Thyroid gland (tissue), 4 donors: ENCODE data around the gene AMN1. TPM values are rescaled to one million over a fixed set of nuclear protein-coding genes. Genes with fewer than 3 reads are reported as not detected.
"Not testable (repeated sequence)": the region's sequence is repeated elsewhere in the genome, so short reads cannot be mapped to it uniquely, and the experiment has no call there.

Experiments used
- DNase-seq, 2 donors: peaks; one replicate each; pipeline ENCODE4 v3.0.0-alpha.2; 2019
- H3K27ac ChIP-seq, 3 donors: fragments of 200-600 bp; sonication (generic); 1 replicate in 2 of 3; 2 replicates in 1 of 3; pipeline ENCODE4 v1.5.1; 2016 to 2019; ENCODE audit warnings: mild to moderate bottlenecking in 1 of 3, moderate library complexity in 1 of 3
- H3K27me3 ChIP-seq: fragments of 200-600 bp; sonication (generic); one replicate; pipeline ENCODE4 v1.5.1; 2019
- H3K36me3 ChIP-seq, 2 donors: fragments of 200-600 bp; sonication (generic); one replicate each; pipeline ENCODE4 v1.5.1; 2016 to 2019
- H3K4me1 ChIP-seq, 2 donors: fragments of 200-600 bp; sonication (generic); one replicate each; pipeline ENCODE4 v1.5.1; 2017 to 2019
- H3K4me3 ChIP-seq, 3 donors: fragments of 200-600 bp; sonication (generic); replicated peaks in 1 of 3; 1 replicate in 2 of 3; 2 replicates in 1 of 3; pipeline ENCODE4 v1.5.1; 2016; ENCODE audit warnings: mild to moderate bottlenecking in 1 of 3
- H3K9me3 ChIP-seq: fragments of 200-600 bp; sonication (generic); one replicate; pipeline ENCODE4 v1.5.1; 2017
- POLR2A ChIP-seq, 2 donors: fragments of 450-650 bp; IDR thresholded peaks; one replicate each; pipeline ENCODE4 v1.6.1; 2017; ENCODE audit warnings: antibody characterized with exemption in 2 of 2, mild to moderate bottlenecking in 2 of 2, moderate library complexity in 1 of 2
- WGBS, 2 donors: methylation state at CpG; one replicate each; pipeline ENCODE4 v1.1.5; 2017; 5-methylcytosine and 5-hydroxymethylcytosine counted together
- intact Hi-C: fragments of 100-400 bp; cut with DNase I; formaldehyde crosslinking; loops from one replicate; pipeline ENCODE4 v1.15.1; 2023
- total RNA-seq, 4 donors: library from RNA; depleted of rRNA; stranded (reverse); fragments of >200 nt; gene quantifications; one replicate each; pipeline ENCODE4 v1.2.3, GENCODE V29; 2016
- TF ChIP-seq, protein P1 (sequence below), 6 experiments: fragments of 200-600 bp in 3 of 6; fragments of 450-650 bp in 3 of 6; sonication (generic) in 3 of 6; IDR thresholded peaks; one replicate each; pipeline ENCODE4 v1.5.1; 2016 to 2019; ENCODE audit warnings: antibody characterized with exemption in 6 of 6, mild to moderate bottlenecking in 2 of 6, inconsistent platforms in 1 of 6, moderate library complexity in 1 of 6

Gene AMN1
- total RNA-seq, 4 donors from 2014 or later, result 4.8 to 21.0 (median 8.8) TPM

GRCh38 chr12:31726575-31726974 is 2.2 kb downstream of the AMN1 start:
- intact Hi-C loops, result loop anchor here (10.0 kb wide), 1 partner anchor 228 kb away; the partner anchor contains the start of gene RESF1
- Histone ChIP-seq H3K4me1 (peaks cover 0 to 25% of the 10 kb centered on the region in 2 donors), H3K36me3 (no peaks in the 10 kb centered on the region), H3K4me3 (no peak overlapping the region), H3K9me3 (no peaks in the 10 kb centered on the region), H3K27me3 (no peaks in the 10 kb centered on the region), H3K27ac (no peak overlapping the region)
- DNase-seq, result no peak
- TF ChIP-seq, protein P1, sequence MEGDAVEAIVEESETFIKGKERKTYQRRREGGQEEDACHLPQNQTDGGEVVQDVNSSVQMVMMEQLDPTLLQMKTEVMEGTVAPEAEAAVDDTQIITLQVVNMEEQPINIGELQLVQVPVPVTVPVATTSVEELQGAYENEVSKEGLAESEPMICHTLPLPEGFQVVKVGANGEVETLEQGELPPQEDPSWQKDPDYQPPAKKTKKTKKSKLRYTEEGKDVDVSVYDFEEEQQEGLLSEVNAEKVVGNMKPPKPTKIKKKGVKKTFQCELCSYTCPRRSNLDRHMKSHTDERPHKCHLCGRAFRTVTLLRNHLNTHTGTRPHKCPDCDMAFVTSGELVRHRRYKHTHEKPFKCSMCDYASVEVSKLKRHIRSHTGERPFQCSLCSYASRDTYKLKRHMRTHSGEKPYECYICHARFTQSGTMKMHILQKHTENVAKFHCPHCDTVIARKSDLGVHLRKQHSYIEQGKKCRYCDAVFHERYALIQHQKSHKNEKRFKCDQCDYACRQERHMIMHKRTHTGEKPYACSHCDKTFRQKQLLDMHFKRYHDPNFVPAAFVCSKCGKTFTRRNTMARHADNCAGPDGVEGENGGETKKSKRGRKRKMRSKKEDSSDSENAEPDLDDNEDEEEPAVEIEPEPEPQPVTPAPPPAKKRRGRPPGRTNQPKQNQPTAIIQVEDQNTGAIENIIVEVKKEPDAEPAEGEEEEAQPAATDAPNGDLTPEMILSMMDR (IDR thresholded peaks at IDR 0.05), result no peak
- TF ChIP-seq POLR2A (IDR thresholded peaks at IDR 0.05), result no peak

DNA sequence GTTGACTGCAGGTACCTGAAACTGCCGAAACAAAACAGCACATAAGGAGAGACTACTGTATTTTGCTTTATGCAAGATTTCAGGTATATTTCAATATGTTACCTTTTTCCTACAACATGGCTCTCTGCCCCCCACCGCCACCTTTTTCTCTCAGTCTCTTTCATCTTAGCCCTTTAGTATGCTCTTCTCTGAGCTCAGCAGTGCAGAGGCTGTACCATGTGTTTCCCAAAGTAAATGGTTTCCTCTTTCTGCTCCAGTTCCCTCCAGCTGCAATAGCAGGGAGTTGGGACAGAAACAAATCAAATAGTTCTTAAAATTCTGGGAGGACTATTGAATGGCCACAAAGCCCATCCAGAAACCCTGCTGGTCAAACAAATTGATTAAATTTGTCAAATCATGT is 4.3 kb downstream of the AMN1 start:
- Histone ChIP-seq H3K27ac (no peak overlapping the region), H3K4me3 (no peak overlapping the region), H3K4me1 (peaks cover 0 to 13% of the 10 kb centered on the region in 2 donors), H3K36me3 (no peaks in the 10 kb centered on the region), H3K27me3 (no peaks in the 10 kb centered on the region), H3K9me3 (no peaks in the 10 kb centered on the region)
- no peak for DNase-seq
- 81 to 83% methylated on average over 2 of the region's 2 CpGs for WGBS, 2 donors
- TF ChIP-seq POLR2A (IDR thresholded peaks at IDR 0.05), result no peak
- TF ChIP-seq, protein P1 (IDR thresholded peaks at IDR 0.05), result no peak
- intact Hi-C loops, result loop anchor here (10.0 kb wide), 1 partner anchor 230 kb away; the partner anchor contains the start of gene RESF1

GRCh38 chr12:31722580-31722979 is 6.2 kb downstream of the AMN1 start:
- Histone ChIP-seq H3K4me1 (peaks cover 0 to 6% of the 10 kb centered on the region in 2 donors), H3K27me3 (no peaks in the 10 kb centered on the region), H3K4me3 (no peak overlapping the region), H3K27ac (no peak overlapping the region), H3K9me3 (no peaks in the 10 kb centered on the region), H3K36me3 (no peaks in the 10 kb centered on the region)
- DNase-seq, result no peak
- 100% methylated on average over 2 of the region's 2 CpGs for WGBS, 2 donors
- intact Hi-C loops, result loop anchor here (10.0 kb wide), 1 partner anchor 232 kb away; the partner anchor contains the start of gene RESF1
- no peak for TF ChIP-seq POLR2A (IDR thresholded peaks at IDR 0.05)
- TF ChIP-seq, protein P1 (IDR thresholded peaks at IDR 0.05), result no peak

- WGBS, 2 donors, result 97 to 98% methylated on average over 10 to 15 of the region's 15 CpGs
- H3K27me3 ChIP-seq, H3K9me3 ChIP-seq, H3K4me3 ChIP-seq, H3K27ac ChIP-seq, intact Hi-C loops, H3K36me3 ChIP-seq, DNase-seq, H3K4me1 ChIP-seq: not testable (repeated sequence)
These were observed 10.2 kb downstream of the AMN1 start for GRCh38 chr12:31718542-31719198.

DNA sequence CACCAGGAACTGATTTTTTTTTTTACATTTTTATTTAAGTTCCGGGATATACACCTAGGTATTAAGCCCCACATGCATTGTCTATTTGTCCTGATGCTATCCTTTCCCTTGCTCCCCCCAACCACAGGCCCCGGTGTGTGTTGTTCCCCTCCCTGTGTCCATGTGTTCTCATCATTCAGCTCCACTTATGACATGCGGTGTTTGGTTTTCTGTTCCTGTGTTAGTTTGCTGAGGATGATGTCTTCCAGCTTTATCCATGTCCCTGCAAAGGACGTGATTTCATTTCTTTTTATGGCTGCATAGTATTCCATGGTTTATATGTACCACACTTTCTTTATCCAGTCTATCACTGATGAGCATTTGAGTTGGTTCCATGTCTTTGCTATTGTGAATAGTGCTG is 11.8 kb downstream of the AMN1 start:
- H3K4me3 ChIP-seq, DNase-seq, H3K4me1 ChIP-seq, H3K36me3 ChIP-seq, intact Hi-C loops, H3K27me3 ChIP-seq, H3K27ac ChIP-seq, H3K9me3 ChIP-seq: not testable (repeated sequence)
- 74 to 99% methylated on average over 4 of the region's 4 CpGs for WGBS, 2 donors

GRCh38 chr12:31715283-31715825 is 13.5 kb downstream of the AMN1 start:
- H3K9me3 ChIP-seq, result no peaks in the 10 kb centered on the region
- no peak overlapping the region for H3K4me3 ChIP-seq
- 63 to 68% methylated on average over 5 of the region's 5 CpGs for WGBS, 2 donors
- no peak for DNase-seq
- H3K27me3 ChIP-seq, result no peaks in the 10 kb centered on the region
- TF ChIP-seq, protein P1 (IDR thresholded peaks at IDR 0.05), result no peak
- no peak for TF ChIP-seq POLR2A (IDR thresholded peaks at IDR 0.05)
- intact Hi-C loops, result no loop called here
- H3K36me3 ChIP-seq, result no peaks in the 10 kb centered on the region
- no peak overlapping the region for H3K27ac ChIP-seq
- H3K4me1 ChIP-seq, result no peaks in the 10 kb centered on the region
